Activated CD8-positive, alpha-beta T cell treated with anti-CD3 and anti-CD28 coated beads for 36 hours (primary cell): ENCODE results near the gene HRH3. TPM values are rescaled to one million over a fixed set of nuclear protein-coding genes. Genes with fewer than 3 reads are reported as not detected.

Experiments used
- ATAC-seq: fragments of 200-7000 bp; cut with Tn5 transposase; one replicate; pipeline ENCODE4 v1.10.0; 2021; ENCODE audit warnings: mild to moderate bottlenecking, moderate library complexity
- CTCF ChIA-PET: fragments of 350-600 bp; sonication (Branson Sonifier 250); formaldehyde crosslinking; loops from one replicate; lab custom pipeline; 2021; ENCODE audit warnings: antibody characterized with exemption; lab: Charles Lee
- POLR2A ChIA-PET: fragments of 350-600 bp; sonication (Branson Sonifier 250); formaldehyde crosslinking; loops from one replicate; lab custom pipeline; 2021; ENCODE audit warnings: antibody characterized with exemption; lab: Charles Lee
- DNase-seq: peaks from one replicate; pipeline ENCODE4 v3.0.0-alpha.2; 2020
- H3K27ac Mint-ChIP-seq: one replicate; pipeline ENCODE4 v1.8.0; 2021; ENCODE audit warnings: mild to moderate bottlenecking, mixed read lengths
- H3K27me3 Mint-ChIP-seq: one replicate; pipeline ENCODE4 v1.8.0; 2021; ENCODE audit warnings: mixed read lengths
- H3K36me3 Mint-ChIP-seq: one replicate; pipeline ENCODE4 v1.8.0; 2021; ENCODE audit warnings: low read depth, mixed read lengths
- H3K4me1 Mint-ChIP-seq: one replicate; pipeline ENCODE4 v1.8.0; 2021; ENCODE audit warnings: low read depth, mixed read lengths
- H3K4me3 Mint-ChIP-seq: one replicate; pipeline ENCODE4 v1.8.0; 2021; ENCODE audit warnings: mild to moderate bottlenecking, moderate library complexity, mixed read lengths
- H3K9me3 Mint-ChIP-seq: one replicate; pipeline ENCODE4 v1.8.0; 2021; ENCODE audit warnings: mixed read lengths
- CTCF ChIP-seq: fragments of 200-600 bp; IDR thresholded peaks from one replicate; pipeline ENCODE4 v1.8.0; 2022; ENCODE audit warnings: antibody characterized with exemption, mild to moderate bottlenecking
- intact Hi-C: fragments of 100-400 bp; cut with micrococcal nuclease; formaldehyde crosslinking; loops from one replicate; pipeline ENCODE4 v1.10.0; 2022
- total RNA-seq, 2 experiments: library from RNA; stranded (reverse); gene quantifications; one replicate each; pipeline ENCODE4 v1.2.3, GENCODE V29; 2021

The HRH3 gene
- total RNA-seq, 2 experiments from 2014 or later: not detected

- no peak for DNase-seq
- Mint-ChIP-seq H3K9me3 (no peaks in the 10 kb centered on the region), H3K36me3 (no peaks in the 10 kb centered on the region), H3K4me1 (peaks cover 15% of the 10 kb centered on the region), H3K27me3 (no peaks in the 10 kb centered on the region), H3K4me3 (no peak overlapping the region), H3K27ac (no peak overlapping the region)
- intact Hi-C loops: no loop called here
- TF ChIP-seq CTCF: no peak
- CTCF ChIA-PET: no interaction called here
- POLR2A ChIA-PET: no interaction called here
- ATAC-seq: no peak
Measured at GRCh38 chr20:62252342-62252966, 32.4 kb upstream of the HRH3 start.

- no peak for TF ChIP-seq CTCF
- peaks cover 23% of the 10 kb centered on the region for H3K4me1 Mint-ChIP-seq
- intact Hi-C loops: no loop called here
- no peaks in the 10 kb centered on the region for H3K27me3 Mint-ChIP-seq
- ChIA-PET CTCF (no interaction called here), POLR2A (no interaction called here)
- H3K9me3 Mint-ChIP-seq: no peaks in the 10 kb centered on the region
- DNase-seq (no peak), ATAC-seq (no peak)
- H3K36me3 Mint-ChIP-seq: no peaks in the 10 kb centered on the region
- no peak overlapping the region for H3K4me3 Mint-ChIP-seq
- no peak overlapping the region for H3K27ac Mint-ChIP-seq
Measured at GRCh38 chr20:62248890-62249560, 28.9 kb upstream of the HRH3 start.

DNA sequence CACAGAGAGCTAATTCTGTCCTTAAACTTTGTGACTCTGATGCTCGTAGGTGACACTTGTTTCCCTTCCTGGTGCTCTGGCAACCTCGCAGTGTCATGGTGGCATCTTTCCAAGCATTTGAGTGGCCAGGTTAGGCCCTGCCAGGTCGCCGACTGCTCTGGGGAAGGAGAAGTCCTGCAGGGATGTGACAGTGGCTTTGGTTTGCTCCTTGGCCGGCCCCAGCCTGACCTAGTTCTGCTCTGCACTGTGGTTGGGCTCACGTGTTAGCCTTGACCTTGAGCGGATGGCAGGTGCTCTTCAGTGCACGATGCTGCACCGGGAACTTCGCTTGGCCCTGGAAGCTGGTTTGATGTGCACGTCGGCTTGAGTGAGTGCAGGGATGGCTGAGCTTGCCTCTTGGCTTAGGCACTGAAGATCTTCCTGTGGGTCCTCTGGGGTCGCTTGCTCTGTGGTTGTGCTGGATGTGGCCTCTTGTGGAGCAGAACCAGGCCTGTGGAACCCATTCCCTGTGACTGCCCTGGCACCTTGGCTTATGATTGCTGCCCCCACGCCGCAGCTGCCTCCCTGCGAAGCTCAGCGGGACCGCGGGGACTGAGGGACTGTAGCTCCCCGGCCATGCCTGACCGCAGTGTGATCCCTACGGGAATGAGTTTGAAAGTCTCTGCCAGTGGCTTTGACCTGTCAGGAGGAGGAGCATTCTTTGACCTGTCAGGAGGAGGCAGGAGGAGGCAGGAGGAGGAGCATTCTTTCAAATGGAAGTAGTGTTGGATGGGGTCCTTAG is 27.0 kb upstream of the HRH3 start:
- no peak for DNase-seq
- no peak for ATAC-seq
- ChIA-PET POLR2A (interaction anchor here (0.6 to 0.7 kb wide), 2 partner anchors 54 to 117 kb away, joined by 3 to 4 read pairs; no protein-coding TSS in a partner anchor), CTCF (no interaction called here)
- no peaks in the 10 kb centered on the region for H3K27me3 Mint-ChIP-seq
- H3K27ac Mint-ChIP-seq: no peak overlapping the region
- H3K4me1 Mint-ChIP-seq: peaks cover 17% of the 10 kb centered on the region
- H3K36me3 Mint-ChIP-seq: no peaks in the 10 kb centered on the region
- H3K9me3 Mint-ChIP-seq: no peaks in the 10 kb centered on the region
- no peak for TF ChIP-seq CTCF
- intact Hi-C loops: no loop called here
- no peak overlapping the region for H3K4me3 Mint-ChIP-seq

GRCh38 chr20:62246431-62246830 is 26.4 kb upstream of the HRH3 start:
- peaks cover 21% of the 10 kb centered on the region for H3K4me1 Mint-ChIP-seq
- no peak overlapping the region for H3K4me3 Mint-ChIP-seq
- no peaks in the 10 kb centered on the region for H3K27me3 Mint-ChIP-seq
- ATAC-seq (no peak), DNase-seq (no peak)
- no peak for TF ChIP-seq CTCF
- ChIA-PET POLR2A (interaction anchor here (0.7 kb wide), 1 partner anchor 55 kb away, joined by 3 read pairs; no protein-coding TSS in a partner anchor), CTCF (no interaction called here)
- no peaks in the 10 kb centered on the region for H3K36me3 Mint-ChIP-seq
- intact Hi-C loops: no loop called here
- no peak overlapping the region for H3K27ac Mint-ChIP-seq
- no peaks in the 10 kb centered on the region for H3K9me3 Mint-ChIP-seq

- TF ChIP-seq CTCF: no peak
- ATAC-seq: no peak
- ChIA-PET CTCF (no interaction called here), POLR2A (no interaction called here)
- H3K27ac Mint-ChIP-seq: no peak overlapping the region
- H3K36me3 Mint-ChIP-seq: no peaks in the 10 kb centered on the region
- intact Hi-C loops: no loop called here
- H3K9me3 Mint-ChIP-seq: no peaks in the 10 kb centered on the region
- no peaks in the 10 kb centered on the region for H3K27me3 Mint-ChIP-seq
- no peak overlapping the region for H3K4me3 Mint-ChIP-seq
- peaks cover 21% of the 10 kb centered on the region for H3K4me1 Mint-ChIP-seq
- DNase-seq: no peak
Measured at GRCh38 chr20:62245911-62246280, 25.8 kb upstream of the HRH3 start.
